ENCODE measurements around the gene CBL.

Gene CBL

GRCh38 chr11:119332111-119332765 lies 126.1 kb downstream of the CBL start:
- DNase-seq (ENCODE audit: low read depth in 2 of 2), result no peak

- peak; percentile 91 for DNase-seq (ENCODE audit: low read depth in 2 of 2)
Measured at GRCh38 chr11:119334174-119334930, 128.2 kb downstream of the CBL start, which contains the start of gene RNF26. Gene RNF26, plus strand, starts transcription at chr11:119334527. Its CDS starts 596 bp downstream, at chr11:119335123.

- no peak for DNase-seq (ENCODE audit: low read depth in 2 of 2)
Measured at GRCh38 chr11:119335091-119335654, 129.0 kb downstream of the CBL start.

- no peak for DNase-seq (ENCODE audit: low read depth in 2 of 2)
Measured at GRCh38 chr11:119335655-119336543, 129.8 kb downstream of the CBL start.

GRCh38 chr11:119336744-119337469 lies 130.8 kb downstream of the CBL start:
- no peak for DNase-seq (ENCODE audit: low read depth in 2 of 2)

GRCh38 chr11:119337581-119338317 lies 131.6 kb downstream of the CBL start:
- DNase-seq (ENCODE audit: low read depth in 2 of 2), result no peak

GRCh38 chr11:119338318-119338890 lies 132.3 kb downstream of the CBL start:
- DNase-seq (ENCODE audit: low read depth in 2 of 2), result peak; percentile 51 to 54

GRCh38 chr11:119338965-119339588 lies 132.9 kb downstream of the CBL start:
- no peak for DNase-seq (ENCODE audit: low read depth in 2 of 2)

GRCh38 chr11:119339589-119340334 lies 133.6 kb downstream of the CBL start:
- peak in 1 of 2 donors; percentile 49 for DNase-seq (ENCODE audit: low read depth in 2 of 2)

GRCh38 chr11:119340335-119341221 lies 134.4 kb downstream of the CBL start, which contains the start of gene C1QTNF5:
Gene C1QTNF5, minus strand, starts transcription at chr11:119340883. Its CDS starts 486 bp downstream, at chr11:119340397.
- DNase-seq (ENCODE audit: low read depth in 2 of 2), result no peak

- no peak for DNase-seq (ENCODE audit: low read depth in 2 of 2)
Measured at GRCh38 chr11:119341222-119342022, 135.3 kb downstream of the CBL start.

- DNase-seq (ENCODE audit: low read depth in 2 of 2), result no peak
Measured at GRCh38 chr11:119342023-119342300, 135.8 kb downstream of the CBL start.

- DNase-seq (ENCODE audit: low read depth in 2 of 2), result no peak
Measured at GRCh38 chr11:119342362-119343130, 136.4 kb downstream of the CBL start.

- no peak for DNase-seq (ENCODE audit: low read depth in 2 of 2)
Measured at GRCh38 chr11:119343726-119344125, 137.6 kb downstream of the CBL start.

GRCh38 chr11:119344291-119345010 lies 138.3 kb downstream of the CBL start:
- DNase-seq (ENCODE audit: low read depth in 2 of 2), result no peak

- no peak for DNase-seq (ENCODE audit: low read depth in 2 of 2)
Measured at GRCh38 chr11:119345685-119346084, 139.5 kb downstream of the CBL start.
